T-helper 1 cell treated with Interleukin-12 subunit alpha and Interleukin-12 subunit beta and Interleukin-4 antibody, amounts not matched to agents 30 μg/mL and 1 μg/mL, for 36 hours (primary cell): ENCODE data around the gene LHPP.

Experiments
- H3K27ac Mint-ChIP-seq: one replicate; pipeline ENCODE4 v1.8.0; 2021; ENCODE audit warnings: mild to moderate bottlenecking, mixed read lengths
- H3K27me3 Mint-ChIP-seq: one replicate; pipeline ENCODE4 v1.8.0; 2021; ENCODE audit warnings: low read depth, mixed read lengths
- H3K36me3 Mint-ChIP-seq: one replicate; pipeline ENCODE4 v1.8.0; 2021; ENCODE audit warnings: low read depth, mixed read lengths
- H3K4me1 Mint-ChIP-seq: one replicate; pipeline ENCODE4 v1.8.0; 2021; ENCODE audit warnings: low read depth, mixed read lengths
- H3K4me3 Mint-ChIP-seq: one replicate; pipeline ENCODE4 v1.8.0; 2021; ENCODE audit warnings: mild to moderate bottlenecking, moderate library complexity, mixed read lengths
- H3K9me3 Mint-ChIP-seq: one replicate; pipeline ENCODE4 v1.8.0; 2021; ENCODE audit warnings: mixed read lengths

LHPP gene

DNA sequence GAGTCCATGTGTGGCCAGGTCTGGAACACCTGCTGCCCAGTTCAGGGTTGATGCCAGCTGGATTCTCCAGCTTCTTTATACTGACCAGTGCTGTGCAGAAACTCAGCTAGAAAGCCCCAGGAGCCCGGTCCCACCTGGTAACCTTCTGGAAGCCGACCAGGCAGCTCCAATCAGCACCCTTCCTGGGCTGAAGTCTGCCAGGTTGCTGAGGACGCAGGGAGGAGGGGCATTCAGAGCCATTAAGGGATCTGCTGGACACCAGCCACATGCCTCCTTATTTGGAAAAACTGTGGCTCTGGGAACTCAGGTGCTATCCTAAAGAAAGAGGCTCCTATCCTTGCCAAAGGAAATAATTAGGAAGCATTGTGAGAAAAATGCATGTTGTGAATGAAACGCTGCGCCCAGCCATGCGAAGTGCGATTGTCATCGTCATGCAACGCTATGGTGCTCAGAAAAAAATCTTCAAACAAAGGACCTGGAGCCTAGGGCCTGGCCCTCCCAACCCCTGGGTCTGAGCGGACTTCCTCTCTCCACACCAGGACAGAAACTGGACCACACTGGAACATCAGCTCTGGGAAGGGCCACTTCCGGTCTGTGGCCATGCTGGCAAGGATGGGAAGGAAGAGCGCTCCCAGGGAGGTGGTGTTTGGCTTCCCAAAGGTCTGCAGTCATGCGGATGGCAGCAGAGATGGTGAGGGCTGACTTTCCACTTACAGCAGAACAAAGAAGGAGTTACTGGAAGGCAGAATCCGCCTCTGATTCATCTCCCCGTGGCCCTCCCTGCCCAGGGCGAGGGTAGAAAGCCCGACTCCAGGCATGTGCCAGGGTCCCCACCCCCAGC is 192.4 kb downstream of the LHPP start:
- H3K4me1 Mint-ChIP-seq: peaks cover 65% of the 10 kb centered on the region
- no peak overlapping the region for H3K4me3 Mint-ChIP-seq
- peaks cover 18% of the 10 kb centered on the region for H3K36me3 Mint-ChIP-seq
- no peak overlapping the region for H3K27ac Mint-ChIP-seq
- no peaks in the 10 kb centered on the region for H3K9me3 Mint-ChIP-seq
- no peaks in the 10 kb centered on the region for H3K27me3 Mint-ChIP-seq

DNA sequence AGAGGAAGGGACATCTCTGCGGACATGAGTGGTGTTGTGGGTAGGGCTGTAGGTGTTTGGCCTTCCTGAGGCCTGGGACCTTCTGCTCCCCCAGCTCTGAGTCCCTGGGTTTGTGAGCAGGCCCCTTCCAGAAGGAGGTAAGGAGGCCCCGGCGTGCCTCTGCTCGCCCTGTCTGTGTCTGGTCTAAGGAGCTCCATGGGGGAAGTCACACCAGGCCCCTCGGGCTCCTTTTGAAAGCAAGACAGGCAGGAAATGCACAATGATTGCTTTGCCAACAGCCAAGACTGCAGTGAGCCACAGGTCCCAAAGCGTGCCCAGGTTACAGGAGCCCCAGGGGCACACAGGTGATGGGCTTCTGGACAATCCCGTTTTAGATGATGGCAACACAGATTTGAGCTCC is 193.1 kb downstream of the LHPP start:
- H3K9me3 Mint-ChIP-seq: no peaks in the 10 kb centered on the region
- no peak overlapping the region for H3K27ac Mint-ChIP-seq
- no peak overlapping the region for H3K4me3 Mint-ChIP-seq
- no peaks in the 10 kb centered on the region for H3K27me3 Mint-ChIP-seq
- H3K36me3 Mint-ChIP-seq: peaks cover 16% of the 10 kb centered on the region
- H3K4me1 Mint-ChIP-seq: peaks cover 66% of the 10 kb centered on the region

DNA sequence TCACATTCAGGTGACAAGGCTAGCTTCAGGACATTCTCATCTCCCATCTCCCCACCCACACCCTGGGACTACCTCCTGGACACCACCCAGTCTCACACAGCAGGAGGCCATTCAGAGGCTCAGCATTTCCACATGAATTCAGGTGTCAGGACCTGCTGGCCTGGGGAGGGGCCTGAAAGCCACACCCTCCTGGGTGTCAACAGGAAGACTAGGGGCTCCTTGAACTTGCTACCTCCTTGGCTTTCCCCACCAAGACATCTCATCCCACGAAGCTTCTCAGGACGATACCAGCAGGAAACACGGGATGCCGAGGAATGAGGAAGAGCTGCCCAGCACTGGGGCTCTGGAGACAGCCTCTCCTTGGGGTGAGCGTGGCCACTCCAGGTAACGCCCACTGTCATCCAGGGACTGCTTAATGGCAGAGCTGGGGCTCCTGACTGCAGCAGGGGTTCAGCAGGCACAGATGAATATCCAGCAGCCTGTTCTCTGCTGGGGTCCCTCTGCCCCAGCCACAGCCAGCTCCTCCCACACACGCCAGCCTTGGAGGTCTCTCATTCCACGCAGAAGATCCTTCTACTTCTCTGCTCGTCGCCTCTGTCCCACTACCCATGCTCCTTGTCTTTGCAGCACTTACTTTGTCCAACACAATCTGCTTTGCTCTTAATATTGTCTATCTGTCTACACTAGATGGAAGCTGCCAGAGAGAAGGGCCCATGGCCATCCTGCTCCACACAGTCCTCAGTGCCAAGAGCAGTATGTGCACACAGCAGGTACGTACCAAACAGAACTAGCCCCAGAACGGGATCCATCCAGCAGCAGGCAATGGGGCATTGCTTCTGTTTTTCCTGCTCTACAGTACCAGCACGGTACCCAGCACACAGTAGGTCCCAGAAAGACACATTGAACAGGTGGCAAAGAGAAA is 193.8 kb downstream of the LHPP start:
- no peaks in the 10 kb centered on the region for H3K9me3 Mint-ChIP-seq
- peaks cover 14% of the 10 kb centered on the region for H3K36me3 Mint-ChIP-seq
- no peaks in the 10 kb centered on the region for H3K27me3 Mint-ChIP-seq
- peak overlapping the region; percentile 31 for H3K27ac Mint-ChIP-seq
- peak overlapping the region; percentile 7 for H3K4me3 Mint-ChIP-seq
- H3K4me1 Mint-ChIP-seq: peaks cover 67% of the 10 kb centered on the region

DNA sequence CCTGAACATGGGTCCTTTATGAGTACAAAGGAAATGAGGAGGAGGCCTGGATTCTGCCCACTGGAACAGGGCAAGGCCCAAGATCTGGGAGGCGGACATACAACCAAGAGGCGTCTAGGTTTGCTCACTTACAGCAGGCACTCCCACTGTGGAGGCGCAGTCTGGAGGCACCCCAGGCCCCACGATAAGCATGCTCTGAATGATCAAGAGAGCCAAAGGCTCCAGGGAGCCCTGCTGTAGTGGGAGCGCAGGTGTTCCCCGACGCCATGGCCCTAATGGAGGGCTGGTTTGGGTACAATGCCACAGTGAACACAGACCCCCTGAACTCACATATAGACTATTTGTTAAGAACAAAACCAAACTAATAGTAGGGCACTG is 194.5 kb downstream of the LHPP start:
- no peak overlapping the region for H3K4me3 Mint-ChIP-seq
- H3K9me3 Mint-ChIP-seq: no peaks in the 10 kb centered on the region
- no peaks in the 10 kb centered on the region for H3K27me3 Mint-ChIP-seq
- peaks cover 10% of the 10 kb centered on the region for H3K36me3 Mint-ChIP-seq
- H3K27ac Mint-ChIP-seq: no peak overlapping the region
- H3K4me1 Mint-ChIP-seq: peaks cover 61% of the 10 kb centered on the region

DNA sequence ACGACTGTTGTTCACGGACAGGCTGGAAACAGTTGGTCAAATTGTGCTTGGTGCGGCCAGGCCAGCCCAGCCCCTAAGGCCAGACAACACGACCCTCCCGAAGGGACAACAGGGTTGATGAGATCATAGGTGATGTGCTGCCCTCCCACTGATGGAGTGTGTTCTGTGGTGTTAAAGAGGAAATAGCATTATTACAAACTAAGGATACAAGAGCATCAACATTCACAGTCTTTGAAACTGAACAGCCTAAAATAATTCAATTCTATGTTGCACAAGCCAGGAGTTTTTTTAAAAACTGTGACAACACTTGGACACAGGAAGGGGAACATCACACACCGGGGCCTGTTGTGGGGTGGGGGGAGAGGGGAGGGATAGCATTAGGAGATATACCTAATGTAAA is 194.9 kb downstream of the LHPP start:
- Mint-ChIP-seq H3K4me1 (peaks cover 56% of the 10 kb centered on the region), H3K36me3 (peaks cover 10% of the 10 kb centered on the region), H3K27ac (no peak overlapping the region), H3K9me3 (no peaks in the 10 kb centered on the region), H3K27me3 (no peaks in the 10 kb centered on the region), H3K4me3 (no peak overlapping the region)

DNA sequence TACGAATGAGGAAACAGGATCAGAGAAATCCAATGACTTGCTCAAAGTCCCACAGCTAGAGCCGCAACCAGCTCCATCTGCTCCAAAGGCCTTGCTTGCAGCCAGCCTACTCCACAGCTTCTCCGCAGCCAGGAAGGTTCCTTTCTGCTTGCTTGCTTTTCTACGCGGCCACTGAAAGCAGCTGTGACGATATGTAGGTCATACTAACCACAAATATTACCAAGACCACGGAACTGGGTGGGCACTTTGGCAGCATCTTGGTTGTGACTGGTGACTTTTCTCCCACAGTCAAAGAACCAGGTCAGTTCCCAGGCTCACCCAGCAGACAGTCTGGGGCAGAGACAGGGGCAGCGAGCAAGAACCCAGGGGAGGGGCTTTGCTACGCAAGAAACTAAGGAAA is 196.2 kb downstream of the LHPP start:
- Mint-ChIP-seq H3K27me3 (no peaks in the 10 kb centered on the region), H3K4me1 (peaks cover 48% of the 10 kb centered on the region), H3K9me3 (no peaks in the 10 kb centered on the region), H3K27ac (peak overlapping the region; percentile 11), H3K4me3 (no peak overlapping the region), H3K36me3 (peaks cover 10% of the 10 kb centered on the region)

DNA sequence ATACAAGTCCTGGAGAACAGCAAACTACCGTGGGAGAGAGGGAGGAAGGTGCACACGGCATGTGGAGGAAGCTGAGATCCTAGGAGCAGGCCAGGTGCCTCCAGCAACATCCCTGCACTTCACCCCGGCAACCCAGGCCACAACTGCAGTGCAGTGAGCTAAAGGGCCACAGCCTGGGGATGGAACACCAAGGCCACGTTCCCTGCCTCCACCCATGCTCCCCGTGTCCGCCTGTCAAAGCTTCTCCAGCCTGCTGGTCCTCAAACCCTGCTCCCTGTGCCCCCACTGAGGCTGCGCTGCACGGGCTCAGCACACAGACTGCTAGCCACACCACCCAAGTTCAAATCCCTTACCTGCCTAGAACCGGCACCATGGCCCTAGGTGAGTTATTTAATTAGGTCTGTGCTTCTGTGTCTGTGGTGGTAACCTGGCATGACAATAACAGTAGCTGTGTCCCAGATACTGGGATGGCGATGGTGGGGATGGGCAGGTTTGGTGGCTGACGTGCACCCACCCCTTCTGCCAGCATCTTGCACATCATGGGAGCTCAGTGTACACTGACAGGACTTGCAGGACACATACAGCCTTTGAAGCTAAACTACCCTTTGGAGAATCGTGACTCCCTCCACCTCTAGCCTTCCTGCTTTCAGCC is 197.1 kb downstream of the LHPP start:
- Mint-ChIP-seq H3K9me3 (no peaks in the 10 kb centered on the region), H3K4me1 (peaks cover 48% of the 10 kb centered on the region), H3K36me3 (peaks cover 12% of the 10 kb centered on the region), H3K4me3 (no peak overlapping the region), H3K27ac (peak overlapping the region; percentile 39), H3K27me3 (no peaks in the 10 kb centered on the region)

DNA sequence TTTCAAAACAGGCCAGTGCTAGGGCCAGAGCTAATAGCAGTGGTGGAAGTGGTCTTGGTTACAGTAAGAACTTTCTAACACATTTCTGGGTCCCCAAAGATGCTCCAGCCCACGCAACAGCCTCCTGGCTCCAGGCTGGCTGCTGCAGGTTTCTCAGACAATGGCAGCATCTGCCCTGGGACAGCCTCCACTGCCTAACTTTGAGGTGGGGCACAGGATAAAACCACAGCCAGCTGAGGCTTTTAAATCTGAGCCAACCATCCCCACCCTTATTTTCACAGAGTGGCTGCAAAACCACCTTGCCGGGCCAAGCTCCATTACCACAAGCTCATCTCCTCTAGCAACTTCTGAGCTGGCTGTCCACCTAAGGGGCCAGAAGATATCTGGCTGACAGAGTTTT is 197.8 kb downstream of the LHPP start:
- Mint-ChIP-seq H3K36me3 (peaks cover 12% of the 10 kb centered on the region), H3K27ac (peak overlapping the region; percentile 39), H3K4me1 (peaks cover 48% of the 10 kb centered on the region), H3K9me3 (no peaks in the 10 kb centered on the region), H3K27me3 (no peaks in the 10 kb centered on the region), H3K4me3 (peak overlapping the region; percentile 34)

DNA sequence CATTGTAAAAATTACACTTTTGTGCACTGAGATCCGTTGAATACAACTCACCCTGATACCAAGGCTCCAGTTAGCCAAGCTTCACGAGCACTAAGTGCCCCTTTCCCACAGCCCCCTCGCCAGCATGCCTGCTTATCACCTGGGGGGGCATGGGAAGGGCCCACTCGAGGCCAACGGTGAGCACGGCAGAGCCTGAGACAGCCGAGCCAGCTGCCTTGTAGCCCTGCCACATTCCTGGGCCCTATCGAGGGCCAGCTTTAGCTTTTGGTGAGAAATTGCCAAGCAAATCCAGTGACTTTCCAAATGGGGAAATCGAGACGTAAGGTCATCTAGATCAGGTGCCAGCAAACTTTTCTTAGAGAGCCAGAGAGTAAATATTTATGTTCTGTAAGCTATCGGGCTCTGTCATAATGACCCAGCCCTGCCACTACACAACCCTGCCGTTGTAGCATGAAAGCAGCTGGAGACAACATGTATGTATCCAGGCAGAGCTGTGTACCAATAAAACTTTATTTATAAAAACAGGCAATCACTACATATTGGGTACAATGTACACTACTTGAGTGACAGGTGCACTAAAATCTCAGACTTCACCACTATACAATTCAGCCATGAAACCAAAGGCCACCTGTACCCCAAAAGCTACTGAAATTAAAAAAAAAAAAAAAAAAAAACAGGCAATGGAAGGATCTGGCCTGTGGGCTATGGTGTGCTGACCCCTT is 198.9 kb downstream of the LHPP start:
- Mint-ChIP-seq H3K27ac (no peak overlapping the region), H3K9me3 (no peaks in the 10 kb centered on the region), H3K4me3 (no peak overlapping the region)

DNA sequence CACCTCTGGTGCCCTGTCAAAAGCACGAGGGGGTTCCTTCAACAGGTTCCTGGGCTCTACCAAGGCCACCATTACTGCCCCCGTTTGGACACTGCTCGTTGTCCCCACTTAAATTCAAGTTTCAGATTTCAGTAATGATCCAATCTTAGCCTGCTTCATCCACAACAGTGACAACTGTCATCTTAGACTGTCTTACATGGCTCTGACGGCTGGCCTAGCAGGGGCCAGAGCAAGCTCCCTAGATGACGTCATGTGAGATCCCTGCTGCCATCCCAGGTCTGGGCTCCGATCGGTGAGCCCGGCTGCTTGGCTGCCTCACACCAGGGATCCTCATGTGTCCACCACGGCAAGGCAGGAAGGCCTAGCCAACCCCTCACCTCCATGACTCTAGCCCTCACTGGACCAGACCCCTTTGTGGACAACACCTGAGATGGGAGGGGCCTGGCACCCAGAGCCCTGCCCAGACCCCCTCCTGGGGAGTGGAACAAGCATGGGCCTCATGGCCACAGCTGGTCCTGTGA is 200.1 kb downstream of the LHPP start:
- Mint-ChIP-seq H3K36me3 (peaks cover 2% of the 10 kb centered on the region), H3K27me3 (no peaks in the 10 kb centered on the region), H3K9me3 (no peaks in the 10 kb centered on the region), H3K27ac (no peak overlapping the region), H3K4me1 (peaks cover 33% of the 10 kb centered on the region), H3K4me3 (no peak overlapping the region)

More for the DNA sequence above, 198.9 kb downstream of the LHPP start:
- H3K27me3 Mint-ChIP-seq: no peaks in the 10 kb centered on the region
- peaks cover 11% of the 10 kb centered on the region for H3K36me3 Mint-ChIP-seq
- H3K4me1 Mint-ChIP-seq: peaks cover 40% of the 10 kb centered on the region

DNA sequence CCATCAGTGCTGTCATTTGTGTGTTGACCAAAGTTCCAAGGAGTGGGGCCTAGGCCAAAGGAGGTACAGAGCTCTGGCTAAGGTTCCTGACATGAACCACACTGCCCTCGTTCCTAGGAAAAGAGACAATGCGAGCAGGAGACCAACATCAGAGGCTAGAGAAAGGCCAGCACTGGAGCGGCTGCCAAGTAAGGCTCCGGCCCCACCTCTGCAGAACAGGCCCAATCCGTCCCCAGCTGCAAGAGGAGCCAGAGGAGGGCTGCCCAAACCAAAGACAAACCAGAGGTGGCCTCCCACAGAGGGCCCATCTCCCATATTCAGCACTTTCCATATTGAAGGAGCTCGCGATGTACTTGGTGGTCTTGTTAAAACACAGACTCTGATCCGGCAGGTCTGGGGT is 201.6 kb downstream of the LHPP start:
- Mint-ChIP-seq H3K36me3 (peaks cover 2% of the 10 kb centered on the region), H3K9me3 (no peaks in the 10 kb centered on the region), H3K27me3 (no peaks in the 10 kb centered on the region), H3K4me3 (no peak overlapping the region), H3K27ac (no peak overlapping the region), H3K4me1 (peaks cover 22% of the 10 kb centered on the region)
